ENCODE data around the gene MTRR.

MTRR gene

GRCh38 chr5:7857926-7858632 is 10.9 kb upstream of the MTRR start:
- no peak for DNase-seq

GRCh38 chr5:7866196-7866595 is 2.8 kb upstream of the MTRR start:
- no peak for DNase-seq

DNA sequence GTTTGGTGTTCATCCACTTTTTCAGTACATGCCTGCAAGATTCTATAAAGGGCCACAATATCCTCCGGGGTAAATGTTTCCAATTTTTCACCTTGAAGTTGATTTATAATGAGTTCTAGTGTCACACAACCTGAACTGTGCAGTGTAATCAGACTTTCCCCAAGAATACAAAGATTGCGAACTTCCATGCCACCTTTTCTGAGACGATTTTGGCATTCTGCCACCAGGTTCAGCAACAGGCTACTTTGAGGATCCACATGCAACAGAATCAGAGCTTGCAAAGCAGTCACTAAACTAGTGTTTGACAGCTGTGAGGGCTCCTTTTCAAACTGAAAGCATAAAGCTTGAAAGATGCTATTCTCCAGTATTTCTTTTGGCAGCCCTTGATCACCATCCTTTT is 1.7 kb upstream of the MTRR start:
- DNase-seq: no peak

- DNase-seq: no peak
Measured at GRCh38 chr5:7868427-7868772, 548 bp upstream of the MTRR start.

GRCh38 chr5:7869474-7870136 is 657 bp downstream of the MTRR start:
- DNase-seq: no peak

- no peak for DNase-seq
Measured at GRCh38 chr5:7871653-7872052, 2.7 kb downstream of the MTRR start.

DNA sequence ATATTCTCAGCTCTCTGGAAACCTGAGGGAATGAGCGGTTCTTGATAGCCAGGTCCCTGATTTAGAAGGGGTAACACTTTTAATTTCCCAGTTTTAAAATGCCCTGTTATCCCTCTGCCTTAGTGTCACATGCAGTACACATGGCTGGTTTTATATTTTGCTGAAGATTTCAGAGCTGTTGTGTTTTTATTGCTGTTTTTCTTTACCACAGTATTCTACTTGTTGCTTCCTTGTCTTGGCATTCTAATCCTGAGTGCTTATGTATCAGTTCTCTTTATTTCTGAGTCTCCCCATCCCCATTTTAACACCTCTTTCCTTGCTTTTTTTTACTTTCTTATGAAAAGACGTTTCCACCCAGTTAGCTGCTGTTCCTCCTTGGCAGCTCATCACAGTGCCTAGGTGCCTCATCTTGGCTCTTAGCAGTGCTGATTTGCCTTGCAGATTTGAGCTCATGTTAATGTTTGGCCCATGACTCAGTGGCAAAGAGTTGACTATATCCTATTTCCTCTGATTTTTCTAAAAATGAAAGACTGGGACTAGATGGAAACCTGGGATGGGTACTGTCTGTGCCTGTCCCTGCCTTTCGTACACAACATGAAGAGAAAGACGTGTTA is 3.7 kb downstream of the MTRR start:
- no peak for DNase-seq

DNA sequence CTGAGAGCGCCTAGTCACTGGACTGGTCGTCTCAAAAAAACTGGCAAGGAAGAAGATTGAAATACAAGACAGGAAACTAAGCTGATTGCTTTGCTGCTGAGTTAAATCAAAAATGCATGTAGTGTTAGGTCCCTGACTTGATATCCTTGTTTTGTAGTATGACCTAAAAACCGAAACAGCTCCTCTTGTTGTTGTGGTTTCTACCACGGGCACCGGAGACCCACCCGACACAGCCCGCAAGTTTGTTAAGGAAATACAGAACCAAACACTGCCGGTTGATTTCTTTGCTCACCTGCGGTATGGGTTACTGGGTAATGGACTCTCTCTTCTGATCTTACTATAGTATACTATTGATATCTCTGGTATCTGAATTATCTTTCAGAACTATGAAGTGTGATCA is 4.3 kb downstream of the MTRR start:
- DNase-seq: no peak

- DNase-seq: no peak
Measured at GRCh38 chr5:7874639-7875038, 5.7 kb downstream of the MTRR start.

GRCh38 chr5:7875151-7875550 is 6.2 kb downstream of the MTRR start:
- no peak for DNase-seq

GRCh38 chr5:7876867-7877266 is 7.9 kb downstream of the MTRR start:
- no peak for DNase-seq

DNA sequence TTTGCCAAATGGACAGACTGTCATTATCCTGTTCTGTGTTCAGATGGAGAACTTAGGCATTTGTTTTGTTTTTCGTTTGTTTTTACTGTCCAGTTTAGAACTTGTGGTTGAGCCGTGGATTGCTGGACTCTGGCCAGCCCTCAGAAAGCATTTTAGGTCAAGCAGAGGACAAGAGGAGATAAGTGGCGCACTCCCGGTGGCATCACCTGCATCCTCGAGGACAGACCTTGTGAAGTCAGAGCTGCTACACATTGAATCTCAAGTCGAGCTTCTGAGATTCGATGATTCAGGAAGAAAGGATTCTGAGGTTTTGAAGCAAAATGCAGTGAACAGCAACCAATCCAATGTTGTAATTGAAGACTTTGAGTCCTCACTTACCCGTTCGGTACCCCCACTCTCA is 8.9 kb downstream of the MTRR start:
- DNase-seq: no peak

DNA sequence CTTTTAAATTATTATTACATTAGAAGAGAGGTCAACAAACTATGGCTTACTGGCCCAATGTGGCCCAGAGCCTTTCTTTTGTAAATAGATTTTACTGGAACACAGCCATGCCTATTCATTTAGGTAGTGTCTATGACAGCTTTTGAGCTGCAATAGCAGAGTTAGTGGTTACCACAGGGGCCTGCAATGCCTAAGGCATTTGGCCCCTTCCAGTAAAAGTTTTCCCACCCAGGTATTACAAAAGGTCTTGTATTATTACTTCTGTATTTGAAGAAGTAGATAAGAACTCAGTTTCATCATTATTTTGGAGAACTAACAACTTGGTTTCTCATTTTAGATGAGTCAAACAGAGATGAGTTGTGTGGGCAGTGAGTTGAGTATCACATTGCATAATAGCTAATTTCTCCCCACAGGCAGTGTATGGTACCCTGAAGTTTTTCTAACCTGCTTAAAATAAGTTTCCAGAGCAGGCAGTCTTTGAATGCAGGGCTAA is 9.5 kb downstream of the MTRR start:
- no peak for DNase-seq

DNA sequence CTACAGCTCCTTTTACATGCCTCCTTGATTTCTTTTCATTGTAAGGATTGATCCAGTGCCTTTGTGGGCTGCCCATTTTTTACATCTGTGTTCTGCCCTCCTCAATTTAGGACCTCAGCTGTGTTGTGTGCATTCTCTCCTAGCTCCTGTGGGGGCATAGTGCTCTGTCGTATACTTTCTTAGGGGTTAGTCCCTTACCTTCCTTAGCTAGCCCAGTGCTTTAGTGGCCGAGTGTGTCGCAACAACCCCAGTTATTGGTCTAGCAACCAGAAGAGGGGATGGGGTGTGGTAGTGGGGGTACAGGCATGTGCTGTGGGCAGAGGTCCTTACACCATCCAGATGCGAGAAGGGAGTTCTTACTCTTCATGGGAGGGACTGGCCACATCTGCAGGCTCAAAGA is 12.1 kb downstream of the MTRR start:
- no peak for DNase-seq

DNA sequence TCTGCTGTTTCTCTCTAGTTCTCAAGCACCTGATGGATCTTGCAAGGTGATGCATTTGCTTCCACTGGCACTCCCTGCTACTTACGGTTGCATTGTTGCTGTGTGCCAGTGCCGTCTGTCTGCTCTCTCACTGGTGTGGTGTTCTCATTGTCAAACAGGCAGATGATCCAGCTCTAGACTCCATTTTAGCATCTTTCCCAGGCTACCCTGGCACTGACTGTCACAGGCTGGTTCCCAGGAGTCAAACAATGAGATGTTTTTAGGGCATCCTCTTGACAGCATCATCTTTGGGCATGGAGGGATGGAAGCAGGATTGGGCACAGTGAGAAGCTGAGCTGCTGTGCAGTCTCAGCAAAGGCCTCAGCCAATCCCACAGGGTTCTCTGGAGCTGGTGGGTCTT is 12.9 kb downstream of the MTRR start:
- no peak for DNase-seq

DNA sequence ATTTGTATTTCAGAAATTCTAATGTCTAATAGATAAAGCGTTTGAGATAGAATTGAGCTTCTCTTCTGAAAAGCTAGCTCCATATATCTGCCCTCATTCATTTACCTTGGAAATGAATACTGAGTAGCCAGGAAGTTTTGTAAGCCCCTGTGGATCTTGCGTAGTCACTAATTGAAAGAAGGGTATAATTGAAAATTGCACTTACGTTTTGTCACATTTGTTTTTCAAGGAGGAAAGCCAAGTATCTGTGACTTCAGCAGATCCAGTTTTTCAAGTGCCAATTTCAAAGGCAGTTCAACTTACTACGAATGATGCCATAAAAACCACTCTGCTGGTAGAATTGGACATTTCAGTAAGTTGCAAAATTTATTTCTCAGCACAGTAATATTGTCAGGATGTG is 14.0 kb downstream of the MTRR start:
- DNase-seq: no peak

DNA sequence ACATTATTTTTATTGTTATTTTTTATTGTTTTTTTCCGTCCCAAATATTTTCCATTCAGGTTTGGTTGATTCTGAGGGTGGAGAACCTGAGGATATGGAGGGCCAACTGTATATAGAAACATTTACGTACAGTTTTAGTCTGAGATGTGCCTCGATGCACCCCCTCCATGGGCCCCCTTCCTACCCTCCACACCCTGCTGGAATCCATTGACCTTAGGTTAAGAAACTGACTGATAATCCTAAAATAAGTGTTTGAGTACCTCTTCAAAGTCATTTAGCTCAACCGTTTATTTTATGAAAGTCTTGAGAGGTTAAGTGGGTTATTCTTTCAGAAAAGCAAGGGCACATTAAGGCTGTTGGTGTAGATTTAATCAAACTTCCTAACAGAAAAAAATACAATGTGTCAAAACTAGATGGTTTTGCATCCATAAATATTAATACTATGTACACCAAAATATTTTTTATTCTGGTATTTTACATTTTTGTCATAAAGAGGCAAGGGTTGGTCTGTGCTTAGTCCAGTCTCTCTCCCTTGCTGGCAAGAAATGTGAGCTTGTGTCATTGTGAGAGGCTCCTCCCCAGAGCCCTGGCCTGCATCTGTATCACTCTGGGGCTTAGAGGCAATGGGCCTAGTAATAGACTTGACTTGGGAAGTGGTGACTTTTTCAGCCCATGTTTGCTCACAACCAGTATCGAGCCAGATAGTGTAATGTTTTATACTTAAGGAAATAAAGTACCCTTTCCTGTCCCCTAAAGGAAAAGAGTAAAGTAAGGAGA is 15.7 kb downstream of the MTRR start:
- no peak for DNase-seq

DNA sequence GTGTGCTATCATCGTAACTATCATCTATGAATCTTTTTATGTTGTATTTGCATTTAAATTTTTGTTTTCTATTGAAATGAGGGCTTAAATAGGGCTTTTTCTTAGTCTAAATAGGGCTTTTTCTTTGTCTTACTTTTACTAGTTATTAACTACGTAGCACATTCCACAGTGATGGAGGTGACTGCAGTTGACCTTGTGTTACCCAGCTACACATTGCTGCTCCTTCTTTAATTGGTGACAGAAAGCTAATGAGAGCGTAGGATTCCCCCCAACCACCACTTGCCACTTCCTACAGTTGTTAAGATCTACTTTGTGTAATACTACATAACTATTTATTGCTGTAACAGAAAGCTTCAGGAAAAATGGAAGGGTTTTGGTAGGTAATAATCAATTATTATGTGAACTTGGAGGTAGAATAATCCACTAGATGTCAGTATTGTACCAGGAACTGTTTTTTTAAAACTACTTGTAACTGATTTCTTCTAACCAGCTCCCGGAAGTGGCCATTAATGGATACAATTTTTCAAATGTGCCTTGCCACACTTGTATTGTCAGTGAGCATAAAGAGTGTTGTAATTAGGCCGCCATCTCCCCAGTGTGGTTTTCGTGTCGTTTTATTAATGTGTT is 18.0 kb downstream of the MTRR start:
- peak; percentile 50 for DNase-seq

- no peak for DNase-seq
Measured at GRCh38 chr5:7888901-7889300, 20.0 kb downstream of the MTRR start.

- no peak for DNase-seq
Measured at GRCh38 chr5:7894439-7894838, 25.5 kb downstream of the MTRR start.

- DNase-seq: no peak
Measured at GRCh38 chr5:7894860-7895259, 25.9 kb downstream of the MTRR start.

DNA sequence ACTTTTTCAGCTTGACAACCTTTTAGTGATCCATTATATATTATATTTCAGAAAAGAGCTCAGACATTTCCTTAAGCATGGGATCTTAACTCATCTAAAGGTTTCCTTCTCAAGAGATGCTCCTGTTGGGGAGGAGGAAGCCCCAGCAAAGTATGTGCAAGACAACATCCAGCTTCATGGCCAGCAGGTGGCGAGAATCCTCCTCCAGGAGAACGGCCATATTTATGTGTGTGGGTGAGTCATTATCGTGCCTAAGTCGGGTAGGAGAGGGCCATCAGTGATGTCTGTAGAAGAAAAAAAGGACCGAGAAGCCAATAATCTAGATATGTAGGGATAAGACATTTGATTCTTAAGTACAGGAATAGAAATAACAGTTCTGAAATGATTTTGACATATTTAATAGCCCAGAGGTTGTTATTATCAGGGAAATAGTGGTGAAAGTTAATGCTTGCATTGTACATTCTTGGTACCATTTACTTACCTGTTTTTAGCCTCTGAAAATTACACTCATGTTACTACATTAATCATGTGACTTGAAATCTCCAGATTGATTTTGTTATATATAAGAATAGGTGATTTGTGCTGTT is 28.2 kb downstream of the MTRR start:
- no peak for DNase-seq

- DNase-seq: no peak
Measured at GRCh38 chr5:7902201-7902600, 33.3 kb downstream of the MTRR start.

Measured in NCI-H446 treated with DMSO at 0.1 percent for 48 hours (cell line).